A673 (cell line): ENCODE measurements around the gene H2BK1.
A peak's percentile ranks its signal among the peaks of the same experiment; 100 is the strongest.

Source experiments
- EZH2 ChIP-seq: fragments of 200-600 bp; sonication (generic); IDR thresholded peaks from 2 replicates; pipeline ENCODE4 v1.6.1; 2017; ENCODE audit warnings: borderline replicate concordance, low read depth, mild to moderate bottlenecking, mixed read lengths, antibody characterized with exemption, low read length; ENCODE audit not compliant: poor library complexity, severe bottlenecking
- TF ChIP-seq, protein P1 (sequence below): fragments of 300-800, 200-600 bp; sonication (generic); conservative IDR thresholded peaks from 2 replicates; pipeline ENCODE4 v1.5.1; 2017; ENCODE audit warnings: low read depth, mild to moderate bottlenecking, antibody characterized with exemption, low read length, moderate library complexity, mixed read lengths

DNA sequence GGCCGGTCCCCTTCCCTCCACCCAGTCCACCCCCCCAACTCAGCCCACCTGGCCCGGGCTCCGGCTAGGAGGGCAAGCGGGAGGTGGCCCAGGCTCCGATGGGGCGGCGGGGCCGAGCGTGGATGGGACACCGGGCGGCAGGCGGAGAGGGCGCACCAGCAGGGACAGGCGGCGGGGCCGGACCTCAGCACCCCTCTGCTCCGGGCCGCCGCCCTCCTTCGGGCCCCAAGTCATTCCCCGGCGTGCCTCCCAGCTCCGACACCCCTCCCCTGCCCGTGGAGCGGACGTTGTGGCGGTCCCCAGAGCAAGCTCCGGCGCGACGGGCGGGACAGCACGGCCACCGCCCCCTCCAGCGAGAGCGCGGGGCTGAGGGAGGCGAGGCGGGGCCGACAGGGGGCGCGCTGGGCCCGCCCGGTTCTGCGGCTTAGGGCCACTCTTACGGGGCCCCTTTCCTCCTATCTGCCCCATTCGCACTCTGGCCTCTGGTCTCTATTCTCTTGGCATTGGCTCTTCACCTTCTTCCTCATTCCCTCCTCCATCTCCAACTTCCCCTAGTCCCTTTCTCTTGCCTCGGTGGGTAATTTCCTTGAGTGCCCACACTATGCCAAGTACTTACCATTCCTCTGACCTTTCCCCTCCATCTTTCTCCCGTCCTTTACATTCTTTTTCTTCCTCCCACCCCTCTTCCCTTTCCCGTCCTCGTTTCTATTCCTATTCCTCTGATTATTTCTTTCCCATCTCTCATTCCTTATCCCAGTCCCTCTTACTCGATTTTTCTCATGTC, 42.1 kb downstream of the H2BK1 start:
- TF ChIP-seq, protein P1, sequence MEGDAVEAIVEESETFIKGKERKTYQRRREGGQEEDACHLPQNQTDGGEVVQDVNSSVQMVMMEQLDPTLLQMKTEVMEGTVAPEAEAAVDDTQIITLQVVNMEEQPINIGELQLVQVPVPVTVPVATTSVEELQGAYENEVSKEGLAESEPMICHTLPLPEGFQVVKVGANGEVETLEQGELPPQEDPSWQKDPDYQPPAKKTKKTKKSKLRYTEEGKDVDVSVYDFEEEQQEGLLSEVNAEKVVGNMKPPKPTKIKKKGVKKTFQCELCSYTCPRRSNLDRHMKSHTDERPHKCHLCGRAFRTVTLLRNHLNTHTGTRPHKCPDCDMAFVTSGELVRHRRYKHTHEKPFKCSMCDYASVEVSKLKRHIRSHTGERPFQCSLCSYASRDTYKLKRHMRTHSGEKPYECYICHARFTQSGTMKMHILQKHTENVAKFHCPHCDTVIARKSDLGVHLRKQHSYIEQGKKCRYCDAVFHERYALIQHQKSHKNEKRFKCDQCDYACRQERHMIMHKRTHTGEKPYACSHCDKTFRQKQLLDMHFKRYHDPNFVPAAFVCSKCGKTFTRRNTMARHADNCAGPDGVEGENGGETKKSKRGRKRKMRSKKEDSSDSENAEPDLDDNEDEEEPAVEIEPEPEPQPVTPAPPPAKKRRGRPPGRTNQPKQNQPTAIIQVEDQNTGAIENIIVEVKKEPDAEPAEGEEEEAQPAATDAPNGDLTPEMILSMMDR, result peak; percentile 68
- TF ChIP-seq EZH2, result no peak
